ENCODE measurements around the gene RMI2.

RMI2 gene

DNA sequence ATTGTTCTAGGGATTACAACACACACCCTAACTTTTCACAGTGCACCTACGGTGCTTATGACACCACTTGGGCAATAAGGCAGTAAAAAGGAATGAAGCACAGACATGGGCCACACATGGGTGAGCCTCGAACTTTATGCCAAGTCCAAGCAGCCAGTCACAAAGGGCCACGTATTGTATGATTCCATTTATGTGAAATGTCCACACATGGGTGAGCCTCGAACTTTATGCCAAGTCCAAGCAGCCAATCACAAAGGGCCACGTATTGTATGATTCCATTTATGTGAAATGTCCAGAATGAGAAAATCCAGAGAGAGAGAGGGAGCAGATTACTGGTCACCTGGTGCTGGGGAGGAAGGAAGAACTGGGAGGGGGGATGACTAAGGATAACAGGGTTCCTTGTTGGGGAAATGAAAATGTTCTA is 22.2 kb downstream of the RMI2 start:
- no peak for TF ChIP-seq GATA3 (IDR thresholded peaks at IDR 0.05; ENCODE audit: low read depth, low read length)
- no peak for TF ChIP-seq GATA2 (IDR thresholded peaks at IDR 0.05; ENCODE audit: low read depth, low read length)

DNA sequence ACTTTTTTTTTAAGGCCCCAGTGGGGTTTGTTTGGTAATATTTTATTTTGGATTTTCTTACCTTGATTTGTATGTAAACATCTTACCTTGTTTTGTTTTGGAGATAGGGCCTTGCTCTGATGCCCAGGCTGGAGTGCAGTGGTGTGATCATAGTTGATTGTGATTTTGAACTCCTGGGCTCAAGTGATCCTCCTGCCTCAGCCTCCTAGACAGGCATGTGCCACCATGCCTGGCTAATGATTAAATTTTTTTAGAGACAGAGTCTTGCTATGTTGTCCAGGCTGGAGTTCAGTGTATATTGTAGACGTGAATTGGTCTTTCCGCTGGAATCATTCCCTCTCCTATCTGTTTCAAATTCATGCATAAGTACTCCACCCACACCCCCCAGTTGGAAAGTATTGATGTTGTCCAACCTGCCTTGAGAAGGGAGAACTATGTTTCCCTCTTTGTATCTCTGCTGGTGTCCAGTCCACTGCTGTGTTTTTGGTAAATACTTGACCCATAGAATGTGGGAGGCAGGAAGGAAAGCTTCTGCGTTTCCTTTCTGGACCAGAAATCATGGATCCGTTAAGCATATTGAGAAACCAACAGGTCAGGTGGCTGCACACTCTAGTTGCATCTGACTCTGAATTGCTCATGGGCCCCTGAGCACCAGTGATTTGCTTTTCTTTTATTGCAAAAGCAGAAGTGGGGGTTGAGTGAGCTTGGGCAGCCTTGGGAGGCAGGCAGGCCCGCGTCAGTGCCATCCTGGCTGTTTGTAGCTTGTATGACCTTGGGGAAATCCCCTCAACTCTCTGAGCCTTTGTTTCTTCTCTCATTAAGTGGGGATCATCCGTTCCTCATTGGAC is 25.0 kb downstream of the RMI2 start:
- no peak for TF ChIP-seq GATA2 (IDR thresholded peaks at IDR 0.05; ENCODE audit: low read depth, low read length)

DNA sequence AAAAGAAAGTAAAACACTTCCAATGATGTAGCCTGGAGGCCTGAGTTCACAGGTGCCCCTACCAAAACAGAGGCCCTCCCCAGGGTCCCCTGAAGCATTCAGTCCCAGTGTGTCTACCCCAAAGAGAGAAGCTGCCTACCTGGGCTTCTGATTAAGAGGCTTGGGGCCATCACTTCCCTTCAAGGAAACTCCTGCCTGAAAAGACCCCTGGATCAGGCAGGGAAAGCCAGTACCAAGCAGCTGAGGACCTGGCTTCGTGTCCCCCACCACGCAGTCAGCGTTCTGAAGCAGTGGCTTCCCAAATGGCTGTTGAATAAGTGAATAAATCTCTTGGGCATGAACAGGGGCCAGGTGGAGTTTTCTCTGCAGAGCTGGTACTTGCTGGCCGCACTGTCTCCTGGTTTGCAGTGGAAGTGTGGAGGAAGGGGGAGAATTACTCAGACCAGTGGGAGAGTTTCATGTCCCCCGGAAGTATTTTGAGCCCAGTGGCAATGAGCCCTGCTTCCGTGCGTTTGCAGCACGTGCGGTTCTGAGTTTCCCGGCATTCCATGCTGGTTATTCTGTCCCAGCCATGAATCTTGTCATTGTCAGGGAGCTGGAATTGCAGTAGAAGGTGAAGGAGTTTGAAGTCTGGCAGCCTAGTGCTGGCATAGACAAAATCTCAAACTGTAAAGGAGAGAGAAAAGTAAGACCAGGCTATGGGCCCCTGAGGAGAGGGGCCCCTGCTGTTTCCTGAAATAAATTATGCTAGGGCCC is 27.0 kb downstream of the RMI2 start:
- TF ChIP-seq GATA3 (IDR thresholded peaks at IDR 0.05; ENCODE audit: low read depth, low read length) = no peak
- no peak for TF ChIP-seq GATA2 (IDR thresholded peaks at IDR 0.05; ENCODE audit: low read depth, low read length)

- TF ChIP-seq GATA2 (IDR thresholded peaks at IDR 0.05; ENCODE audit: low read depth, low read length) (no peak), GATA3 (IDR thresholded peaks at IDR 0.05; ENCODE audit: low read depth, low read length) (no peak)
Observed at GRCh38 chr16:11372829-11373306, 27.6 kb downstream of the RMI2 start.

- TF ChIP-seq GATA3 (IDR thresholded peaks at IDR 0.05; ENCODE audit: low read depth, low read length) = no peak
- no peak for TF ChIP-seq GATA2 (IDR thresholded peaks at IDR 0.05; ENCODE audit: low read depth, low read length)
Observed at GRCh38 chr16:11374255-11374654, 29.0 kb downstream of the RMI2 start.

GRCh38 chr16:11377154-11377553 is 31.9 kb downstream of the RMI2 start:
- TF ChIP-seq GATA2 (IDR thresholded peaks at IDR 0.05; ENCODE audit: low read depth, low read length) (no peak), GATA3 (IDR thresholded peaks at IDR 0.05; ENCODE audit: low read depth, low read length) (no peak)

GRCh38 chr16:11379420-11379819 is 34.2 kb downstream of the RMI2 start:
- TF ChIP-seq GATA2 (IDR thresholded peaks at IDR 0.05; ENCODE audit: low read depth, low read length) (no peak), GATA3 (IDR thresholded peaks at IDR 0.05; ENCODE audit: low read depth, low read length) (no peak)

DNA sequence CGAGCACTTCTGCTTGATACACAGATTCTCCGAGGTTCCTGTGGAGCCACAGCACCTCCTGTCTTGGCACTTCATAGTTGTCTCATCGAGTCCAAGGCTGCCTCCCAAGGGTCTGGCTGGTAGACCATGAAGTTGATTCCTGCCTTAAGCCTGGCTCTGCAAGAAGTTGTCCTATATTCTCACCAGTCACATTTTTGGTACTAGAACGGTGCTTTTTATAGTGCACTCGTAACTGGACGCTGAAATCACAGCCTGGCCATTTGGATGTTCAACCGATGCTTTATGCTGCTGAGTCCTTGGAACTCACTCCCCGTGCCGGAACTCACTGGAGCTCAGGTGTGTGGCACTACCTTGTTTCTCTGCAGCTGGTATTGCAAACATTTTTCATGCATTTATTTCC is 35.6 kb downstream of the RMI2 start:
- no peak for TF ChIP-seq GATA3 (IDR thresholded peaks at IDR 0.05; ENCODE audit: low read depth, low read length)
- no peak for TF ChIP-seq GATA2 (IDR thresholded peaks at IDR 0.05; ENCODE audit: low read depth, low read length)

- TF ChIP-seq GATA2 (IDR thresholded peaks at IDR 0.05; ENCODE audit: low read depth, low read length) (no peak), GATA3 (IDR thresholded peaks at IDR 0.05; ENCODE audit: low read depth, low read length) (no peak)
Observed at GRCh38 chr16:11383481-11384183, 38.4 kb downstream of the RMI2 start.

GRCh38 chr16:11384184-11384955 is 39.1 kb downstream of the RMI2 start:
- TF ChIP-seq GATA2 (IDR thresholded peaks at IDR 0.05; ENCODE audit: low read depth, low read length) (no peak), GATA3 (IDR thresholded peaks at IDR 0.05; ENCODE audit: low read depth, low read length) (no peak)

- TF ChIP-seq GATA2 (IDR thresholded peaks at IDR 0.05; ENCODE audit: low read depth, low read length) (no peak), GATA3 (IDR thresholded peaks at IDR 0.05; ENCODE audit: low read depth, low read length) (no peak)
Observed at GRCh38 chr16:11384956-11385586, 39.8 kb downstream of the RMI2 start.

- TF ChIP-seq GATA3 (IDR thresholded peaks at IDR 0.05; ENCODE audit: low read depth, low read length) (no peak), GATA2 (IDR thresholded peaks at IDR 0.05; ENCODE audit: low read depth, low read length) (no peak)
Observed at GRCh38 chr16:11386054-11386680, 40.9 kb downstream of the RMI2 start.

Measured in SH-SY5Y (cell line).